ENCODE results near the gene ATOSA. TPM values are rescaled to one million over a fixed set of nuclear protein-coding genes. Genes with fewer than 3 reads are reported as not detected.

Gene ATOSA
- total and polyA plus RNA-seq, 2 of the 13 experiments (the other 11 are each of a cell fraction or from before 2014, with no cell fraction given): 6.6 to 16.3 TPM

DNA sequence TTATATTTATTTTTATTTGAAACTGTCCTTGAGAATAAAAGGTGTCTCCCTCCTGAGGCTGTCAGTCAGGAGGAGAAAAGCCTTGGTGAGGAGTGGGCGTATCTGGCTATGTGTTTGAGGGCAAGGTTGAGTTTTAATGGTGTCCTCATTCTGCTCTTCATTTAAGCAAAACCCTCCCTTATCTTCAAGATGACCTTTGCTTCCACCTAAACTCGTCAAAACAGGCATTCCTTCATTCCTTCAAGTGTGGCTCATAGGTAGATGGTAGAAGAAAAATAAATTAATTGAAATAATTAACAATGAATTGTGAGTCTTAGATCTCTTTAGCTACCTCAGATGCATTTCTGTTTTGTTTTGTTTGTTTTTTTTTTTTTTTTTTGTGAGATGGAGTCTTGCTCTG, 39.4 kb upstream of the ATOSA start (continued):
- no peak for TF ChIP-seq PITX1 (CRISPR knock-in tag; IDR thresholded peaks at IDR 0.05)
- TF ChIP-seq FOXO1 (CRISPR knock-in tag; IDR thresholded peaks at IDR 0.05): no peak
- TF ChIP-seq CCDC6 (CRISPR knock-in tag; IDR thresholded peaks at IDR 0.05): no peak
- TF ChIP-seq SYNCRIP (IDR thresholded peaks at IDR 0.05; ENCODE audit: insufficient read depth, low read depth, low read length): no peak
- no peak for TF ChIP-seq STAT5B (CRISPR knock-in tag; IDR thresholded peaks at IDR 0.05)
- no peak for TF ChIP-seq ZNF264 (CRISPR knock-in tag; IDR thresholded peaks at IDR 0.05)
- TF ChIP-seq AKAP8 (CRISPR knock-in tag; IDR thresholded peaks at IDR 0.05): no peak
- TF ChIP-seq, protein P1, sequence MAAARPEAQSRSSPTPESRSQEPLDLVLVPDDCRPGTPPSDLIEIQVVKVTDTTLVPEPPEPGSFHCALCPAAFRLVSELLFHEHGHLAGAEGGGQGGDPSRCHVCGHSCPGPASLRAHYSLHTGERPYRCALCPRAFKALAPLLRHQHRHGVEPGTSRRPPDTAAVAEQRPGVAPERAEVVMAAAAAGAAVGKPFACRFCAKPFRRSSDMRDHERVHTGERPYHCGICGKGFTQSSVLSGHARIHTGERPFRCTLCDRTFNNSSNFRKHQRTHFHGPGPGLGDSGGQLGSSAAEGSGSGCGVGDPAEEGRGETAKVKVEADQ (CRISPR knock-in tag; IDR thresholded peaks at IDR 0.05; ENCODE audit: borderline replicate concordance): no peak
- TF ChIP-seq IKZF1 (IDR thresholded peaks at IDR 0.05): no peak

DNA sequence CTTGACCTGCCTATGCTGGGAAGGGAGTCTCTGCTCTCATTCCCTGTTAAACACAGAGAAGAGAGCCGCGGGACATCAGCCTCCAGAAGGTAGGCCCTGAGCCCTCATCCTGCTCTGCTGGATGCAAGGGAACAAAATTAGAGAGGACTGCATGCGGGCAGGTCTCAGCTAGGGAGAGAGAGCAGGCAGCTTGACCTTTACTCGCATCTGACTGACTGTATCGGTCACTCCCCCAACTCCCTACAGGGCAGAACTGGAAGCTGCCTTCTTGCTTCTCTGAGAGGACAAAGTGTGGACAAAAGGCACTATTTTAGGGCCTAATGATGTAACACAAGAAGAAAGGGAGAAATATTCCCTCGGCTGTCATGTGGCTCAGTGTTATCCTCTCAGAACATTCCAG, 38.7 kb upstream of the ATOSA start:
- Histone ChIP-seq H3K36me3 (replicated peaks in 1 of 2; ENCODE audit: control insufficient read depth in 1 of 2, insufficient read depth in 2 of 2, low read length in 2 of 2) (no peaks in the 10 kb centered on the region), H4K20me1 (ENCODE audit: insufficient read depth, low read length) (no peaks in the 10 kb centered on the region), H3K4me2 (ENCODE audit: low read depth, low read length) (peak overlapping the region; percentile 31), H2AFZ (ENCODE audit: low read length) (no peak overlapping the region), H3K79me2 (ENCODE audit: insufficient read depth, low read length) (no peaks in the 10 kb centered on the region), H3K27ac (ENCODE audit: extremely low read length, insufficient read depth, low read length) (no peak overlapping the region), H3K27me3 (ENCODE audit: control insufficient read depth in 1 of 2, insufficient read depth in 2 of 2, low read length in 2 of 2) (no peaks in the 10 kb centered on the region), H3K9me3 (ENCODE audit: low read length) (no peaks in the 10 kb centered on the region), H3K9ac (ENCODE audit: insufficient read depth, low read depth, low read length) (no peak overlapping the region), H3K4me3 (replicated peaks in 1 of 3; ENCODE audit: insufficient read depth in 1 of 3, low read depth in 2 of 3, low read length in 3 of 3) (no peak overlapping the region), H3K4me1 (ENCODE audit: insufficient read depth, low read length) (peaks cover 11% of the 10 kb centered on the region)
- intact Hi-C loops (cut with micrococcal nuclease; ENCODE audit: unreplicated experiment): no loop called here
- BruUV-seq (replicated peaks): no TSS peak
- TF ChIP-seq, protein P2, sequence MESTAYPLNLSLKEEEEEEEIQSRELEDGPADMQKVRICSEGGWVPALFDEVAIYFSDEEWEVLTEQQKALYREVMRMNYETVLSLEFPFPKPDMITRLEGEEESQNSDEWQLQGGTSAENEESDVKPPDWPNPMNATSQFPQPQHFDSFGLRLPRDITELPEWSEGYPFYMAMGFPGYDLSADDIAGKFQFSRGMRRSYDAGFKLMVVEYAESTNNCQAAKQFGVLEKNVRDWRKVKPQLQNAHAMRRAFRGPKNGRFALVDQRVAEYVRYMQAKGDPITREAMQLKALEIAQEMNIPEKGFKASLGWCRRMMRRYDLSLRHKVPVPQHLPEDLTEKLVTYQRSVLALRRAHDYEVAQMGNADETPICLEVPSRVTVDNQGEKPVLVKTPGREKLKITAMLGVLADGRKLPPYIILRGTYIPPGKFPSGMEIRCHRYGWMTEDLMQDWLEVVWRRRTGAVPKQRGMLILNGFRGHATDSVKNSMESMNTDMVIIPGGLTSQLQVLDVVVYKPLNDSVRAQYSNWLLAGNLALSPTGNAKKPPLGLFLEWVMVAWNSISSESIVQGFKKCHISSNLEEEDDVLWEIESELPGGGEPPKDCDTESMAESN (CRISPR knock-in tag; conservative IDR thresholded peaks at IDR 0.05): peak; percentile 92
- TF ChIP-seq ZFP37 (CRISPR knock-in tag; IDR thresholded peaks at IDR 0.05; ENCODE audit: borderline replicate concordance) (no peak), HNF4A (CRISPR knock-in tag; IDR thresholded peaks at IDR 0.05) (0 out of 2 replicates have a peak, but pooled peaks have one; percentile 28), ATAD3A (CRISPR knock-in tag; IDR thresholded peaks at IDR 0.05) (no peak)
- TF ChIP-seq, protein P3, sequence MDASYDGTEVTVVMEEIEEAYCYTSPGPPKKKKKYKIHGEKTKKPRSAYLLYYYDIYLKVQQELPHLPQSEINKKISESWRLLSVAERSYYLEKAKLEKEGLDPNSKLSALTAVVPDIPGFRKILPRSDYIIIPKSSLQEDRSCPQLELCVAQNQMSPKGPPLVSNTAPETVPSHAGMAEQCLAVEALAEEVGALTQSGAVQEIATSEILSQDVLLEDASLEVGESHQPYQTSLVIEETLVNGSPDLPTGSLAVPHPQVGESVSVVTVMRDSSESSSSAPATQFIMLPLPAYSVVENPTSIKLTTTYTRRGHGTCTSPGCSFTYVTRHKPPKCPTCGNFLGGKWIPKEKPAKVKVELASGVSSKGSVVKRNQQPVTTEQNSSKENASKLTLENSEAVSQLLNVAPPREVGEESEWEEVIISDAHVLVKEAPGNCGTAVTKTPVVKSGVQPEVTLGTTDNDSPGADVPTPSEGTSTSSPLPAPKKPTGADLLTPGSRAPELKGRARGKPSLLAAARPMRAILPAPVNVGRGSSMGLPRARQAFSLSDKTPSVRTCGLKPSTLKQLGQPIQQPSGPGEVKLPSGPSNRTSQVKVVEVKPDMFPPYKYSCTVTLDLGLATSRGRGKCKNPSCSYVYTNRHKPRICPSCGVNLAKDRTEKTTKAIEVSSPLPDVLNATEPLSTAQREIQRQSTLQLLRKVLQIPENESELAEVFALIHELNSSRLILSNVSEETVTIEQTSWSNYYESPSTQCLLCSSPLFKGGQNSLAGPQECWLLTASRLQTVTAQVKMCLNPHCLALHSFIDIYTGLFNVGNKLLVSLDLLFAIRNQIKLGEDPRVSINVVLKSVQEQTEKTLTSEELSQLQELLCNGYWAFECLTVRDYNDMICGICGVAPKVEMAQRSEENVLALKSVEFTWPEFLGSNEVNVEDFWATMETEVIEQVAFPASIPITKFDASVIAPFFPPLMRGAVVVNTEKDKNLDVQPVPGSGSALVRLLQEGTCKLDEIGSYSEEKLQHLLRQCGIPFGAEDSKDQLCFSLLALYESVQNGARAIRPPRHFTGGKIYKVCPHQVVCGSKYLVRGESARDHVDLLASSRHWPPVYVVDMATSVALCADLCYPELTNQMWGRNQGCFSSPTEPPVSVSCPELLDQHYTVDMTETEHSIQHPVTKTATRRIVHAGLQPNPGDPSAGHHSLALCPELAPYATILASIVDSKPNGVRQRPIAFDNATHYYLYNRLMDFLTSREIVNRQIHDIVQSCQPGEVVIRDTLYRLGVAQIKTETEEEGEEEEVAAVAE (CRISPR knock-in tag; IDR thresholded peaks at IDR 0.05; ENCODE audit: borderline replicate concordance): no peak
- in situ Hi-C loops (cut with HindIII; ENCODE audit: extremely low pct_ligation_motif_present, low pct_unique_long_range_greater_than_20kb): no loop called here
- POLR2A ChIA-PET: interaction anchor here (0.9 kb wide), 1 partner anchor 8 kb away, joined by 3 read pairs; no protein-coding TSS in a partner anchor
- ATAC-seq: peak; percentile 95
- 31% methylated on average over 6 of the region's 6 CpGs for WGBS (ENCODE audit: low lambda C conversion rate)
- peak; percentile 28 for FAIRE-seq
- no peak for DNase-seq (ENCODE audit: low spot score)
- CTCF ChIA-PET (ENCODE audit: low intra/inter-chr PET ratio, low total read pairs): interaction anchor here (0.5 kb wide), 1 partner anchor 597 kb away, joined by 3 read pairs; no protein-coding TSS in a partner anchor

Measured in HepG2 (cell line).